Mesendoderm (in vitro differentiated cells): ENCODE data around the gene CSTB. TPM values are rescaled to one million over a fixed set of nuclear protein-coding genes. Genes with fewer than 3 reads are reported as not detected.

Experiments
- DNase-seq: peaks from one replicate; pipeline ENCODE4 v3.0.0; 2013
- H2AK5ac ChIP-seq: 2 replicates; pipeline ENCODE4 v1.6.1; 2013; ENCODE audit warnings: low read length, inconsistent platforms
- H2BK120ac ChIP-seq: 2 replicates; pipeline ENCODE4 v1.6.1; 2013; ENCODE audit warnings: low read depth, mild to moderate bottlenecking, low read length, moderate library complexity, mixed read lengths
- H2BK15ac ChIP-seq: replicated peaks from 2 replicates; pipeline ENCODE4 v1.6.1; 2013; ENCODE audit warnings: low read depth, mild to moderate bottlenecking, moderate library complexity
- H2BK5ac ChIP-seq: 2 replicates; pipeline ENCODE4 v1.6.1; 2013; ENCODE audit warnings: low read length, inconsistent platforms
- H3K18ac ChIP-seq: 2 replicates; pipeline ENCODE4 v1.6.1; 2013; ENCODE audit warnings: mild to moderate bottlenecking, low read length, mixed read lengths
- H3K23ac ChIP-seq: one replicate; pipeline ENCODE4 v1.6.1; 2013; ENCODE audit warnings: low read length
- H3K27ac ChIP-seq: 2 replicates; pipeline ENCODE4 v1.5.1; 2013; ENCODE audit warnings: low read depth, mild to moderate bottlenecking, inconsistent platforms, low read length, moderate library complexity
- H3K27me3 ChIP-seq: 2 replicates; pipeline ENCODE4 v1.6.1; 2013; ENCODE audit warnings: low read length, control low read depth, mild to moderate bottlenecking, inconsistent platforms; ENCODE audit not compliant: insufficient read depth, poor library complexity
- H3K36me3 ChIP-seq: 2 replicates; pipeline ENCODE4 v1.6.1; 2013; ENCODE audit warnings: low read length, inconsistent platforms; ENCODE audit not compliant: control insufficient read depth, insufficient read depth
- H3K4ac ChIP-seq: one replicate; pipeline ENCODE4 v1.6.1; 2013; ENCODE audit warnings: low read depth, mild to moderate bottlenecking, low read length, moderate library complexity
- H3K4me1 ChIP-seq: 2 replicates; pipeline ENCODE4 v1.6.1; 2013; ENCODE audit warnings: low read depth, low read length, inconsistent platforms; ENCODE audit not compliant: control insufficient read depth
- H3K4me2 ChIP-seq: 2 replicates; pipeline ENCODE4 v1.6.1; 2013; ENCODE audit warnings: low read length
- H3K4me3 ChIP-seq: 2 replicates; pipeline ENCODE4 v1.5.1; 2013; ENCODE audit warnings: mild to moderate bottlenecking, low read length
- H3K56ac ChIP-seq: one replicate; pipeline ENCODE4 v1.6.1; 2013; ENCODE audit warnings: low read length
- H3K79me1 ChIP-seq: 2 replicates; pipeline ENCODE4 v1.6.1; 2013; ENCODE audit warnings: low read length, inconsistent platforms
- H3K79me2 ChIP-seq: 2 replicates; pipeline ENCODE4 v1.6.1; 2013; ENCODE audit warnings: mild to moderate bottlenecking, low read length; ENCODE audit not compliant: control insufficient read depth, insufficient read depth
- H3K9ac ChIP-seq: 2 replicates; pipeline ENCODE4 v1.6.1; 2013; ENCODE audit warnings: low read length, inconsistent platforms
- H4K5ac ChIP-seq: one replicate; pipeline ENCODE4 v1.6.1; 2013; ENCODE audit warnings: low read length
- H4K8ac ChIP-seq: one replicate; pipeline ENCODE4 v1.6.1; 2013; ENCODE audit warnings: low read depth, mild to moderate bottlenecking, control low read depth, low read length, moderate library complexity
- WGBS: extraction: QIAGEN DNeasy Blood & Tissue Kit; methylation state at CpG from one replicate; pipeline ENCODE4 v1.1.7; 2013; ENCODE audit warnings: low lambda C conversion rate, missing lambda C conversion rate; ENCODE audit not compliant: insufficient coverage; ENCODE audit errors: extremely low coverage; 5-methylcytosine and 5-hydroxymethylcytosine counted together
- small RNA-seq: library from polyadenylated mRNA; stranded (forward); fragments of <200 nt; extraction: miRNeasy Mini kit (QIAGEN cat#:217004); gene quantifications from one replicate; pipeline ENCODE3, GENCODE V24; 2013; ENCODE audit not compliant: insufficient read depth

The CSTB gene

DNA sequence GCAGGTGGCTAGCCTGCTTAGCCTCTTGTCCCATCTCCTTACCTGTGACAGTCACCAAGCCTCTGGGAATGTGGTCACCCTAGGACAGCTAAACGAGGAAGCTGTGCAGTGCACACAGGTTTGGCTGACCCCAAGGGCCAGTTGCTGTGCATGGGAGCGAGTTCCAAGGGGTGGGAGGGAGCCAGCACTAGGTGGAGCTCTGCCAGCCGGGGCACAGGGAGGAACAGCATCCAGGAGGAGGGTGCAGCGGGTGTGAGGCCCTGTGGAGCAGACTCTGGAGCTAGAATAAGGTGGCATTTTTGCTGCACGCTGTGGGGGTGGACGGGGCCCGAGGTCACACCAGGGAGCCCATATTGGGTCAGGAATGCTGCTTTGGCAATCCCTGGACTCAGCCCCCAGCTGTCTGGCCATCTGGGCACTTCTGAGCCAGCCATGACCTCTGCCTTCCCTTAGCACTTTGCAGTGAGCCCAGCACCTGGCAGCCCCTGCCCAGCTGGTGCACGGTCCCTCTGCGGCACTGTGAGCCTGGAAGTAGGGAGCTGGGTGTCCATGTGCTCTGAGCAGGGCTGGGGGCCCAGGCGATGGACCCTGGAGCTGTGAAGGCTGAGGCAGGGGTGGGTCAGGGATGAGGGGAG is 48.5 kb downstream of the CSTB start:
- Histone ChIP-seq H3K27ac (no peak overlapping the region), H4K5ac (no peak overlapping the region), H3K4me2 (no peak overlapping the region), H3K18ac (no peak overlapping the region), H3K36me3 (peaks cover 1% of the 10 kb centered on the region), H3K79me1 (peaks cover 16% of the 10 kb centered on the region), H2BK15ac (no peak overlapping the region), H3K4me3 (no peak overlapping the region), H2AK5ac (peak overlapping the region; percentile 90), H2BK120ac (no peak overlapping the region), H3K9ac (peak overlapping the region; percentile 79), H3K23ac (peak overlapping the region; percentile 80), H3K56ac (peak overlapping the region; percentile 95), H3K4ac (peak overlapping the region; percentile 26), H3K27me3 (no peaks in the 10 kb centered on the region), H3K4me1 (peaks cover 2% of the 10 kb centered on the region), H2BK5ac (no peak overlapping the region), H4K8ac (no peak overlapping the region), H3K79me2 (peaks cover 18% of the 10 kb centered on the region)
- no CpG with 5 or more reads among the region's 10 CpGs for WGBS
- no peak for DNase-seq

DNA sequence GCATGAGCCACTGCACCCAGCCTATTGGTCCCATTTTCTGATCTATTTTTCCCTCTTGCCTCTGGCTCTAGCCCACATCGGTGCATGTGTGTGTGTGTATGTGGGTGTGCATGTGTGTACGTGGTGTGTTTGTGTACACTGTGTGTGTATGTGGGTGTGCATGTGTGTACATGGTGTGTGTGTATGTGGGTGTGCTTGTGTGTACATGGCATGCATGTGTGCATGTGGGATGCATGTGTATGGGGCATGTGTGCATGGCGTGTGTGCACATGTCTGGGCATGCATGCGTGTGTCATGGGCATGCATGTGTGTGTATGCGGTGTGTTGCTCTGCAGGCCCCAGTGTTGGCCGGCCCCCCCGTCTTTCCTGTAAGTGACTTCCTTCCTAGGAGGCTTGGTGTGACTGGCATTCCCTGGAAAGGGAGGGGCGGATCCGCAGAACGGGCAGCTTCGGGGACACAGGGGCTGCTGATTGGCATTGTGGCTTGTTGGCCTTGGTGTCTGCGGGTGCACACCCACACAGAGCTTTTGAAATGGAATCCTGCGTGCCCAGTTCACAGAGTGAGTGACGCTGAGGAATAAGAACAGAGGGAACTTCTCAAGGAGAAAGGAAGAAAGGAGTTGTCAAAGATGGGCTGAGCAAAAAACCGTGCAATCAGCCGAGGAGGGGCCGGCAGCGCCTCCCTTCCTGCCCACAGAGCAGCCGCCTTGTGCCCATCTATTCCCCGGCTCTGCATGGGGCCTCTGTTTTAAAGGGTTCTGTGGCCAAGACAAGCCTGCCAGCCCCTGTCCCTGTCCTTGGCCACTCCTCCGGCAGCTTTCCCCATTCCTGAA is 49.2 kb downstream of the CSTB start:
- Histone ChIP-seq H3K18ac (no peak overlapping the region), H2BK15ac (no peak overlapping the region), H3K4me1 (peaks cover 2% of the 10 kb centered on the region), H3K4me2 (no peak overlapping the region), H3K4ac (no peak overlapping the region), H3K4me3 (no peak overlapping the region), H3K56ac (peak overlapping the region; percentile 49), H2BK5ac (no peak overlapping the region), H3K27me3 (no peaks in the 10 kb centered on the region), H3K9ac (no peak overlapping the region), H3K36me3 (peaks cover 1% of the 10 kb centered on the region), H4K5ac (no peak overlapping the region), H4K8ac (no peak overlapping the region), H3K79me1 (peaks cover 16% of the 10 kb centered on the region), H3K79me2 (peaks cover 19% of the 10 kb centered on the region), H3K27ac (no peak overlapping the region), H2BK120ac (no peak overlapping the region), H3K23ac (no peak overlapping the region), H2AK5ac (no peak overlapping the region)
- no CpG with 5 or more reads among the region's 21 CpGs for WGBS
- no peak for DNase-seq

Small RNA genes lying within 50 kb of the gene (small RNA-seq; reads per million reads assigned to genes)
- not detected for gene AP001052.1
